ENCODE measurements around the gene PPFIA1. TPM values are rescaled to one million over a fixed set of nuclear protein-coding genes. Genes with fewer than 3 reads are reported as not detected.

PPFIA1 gene
- total RNA-seq, 1 donor = 37.1 TPM

- no peak for DNase-seq (ENCODE audit: low read depth)
- TF ChIP-seq, protein P1, sequence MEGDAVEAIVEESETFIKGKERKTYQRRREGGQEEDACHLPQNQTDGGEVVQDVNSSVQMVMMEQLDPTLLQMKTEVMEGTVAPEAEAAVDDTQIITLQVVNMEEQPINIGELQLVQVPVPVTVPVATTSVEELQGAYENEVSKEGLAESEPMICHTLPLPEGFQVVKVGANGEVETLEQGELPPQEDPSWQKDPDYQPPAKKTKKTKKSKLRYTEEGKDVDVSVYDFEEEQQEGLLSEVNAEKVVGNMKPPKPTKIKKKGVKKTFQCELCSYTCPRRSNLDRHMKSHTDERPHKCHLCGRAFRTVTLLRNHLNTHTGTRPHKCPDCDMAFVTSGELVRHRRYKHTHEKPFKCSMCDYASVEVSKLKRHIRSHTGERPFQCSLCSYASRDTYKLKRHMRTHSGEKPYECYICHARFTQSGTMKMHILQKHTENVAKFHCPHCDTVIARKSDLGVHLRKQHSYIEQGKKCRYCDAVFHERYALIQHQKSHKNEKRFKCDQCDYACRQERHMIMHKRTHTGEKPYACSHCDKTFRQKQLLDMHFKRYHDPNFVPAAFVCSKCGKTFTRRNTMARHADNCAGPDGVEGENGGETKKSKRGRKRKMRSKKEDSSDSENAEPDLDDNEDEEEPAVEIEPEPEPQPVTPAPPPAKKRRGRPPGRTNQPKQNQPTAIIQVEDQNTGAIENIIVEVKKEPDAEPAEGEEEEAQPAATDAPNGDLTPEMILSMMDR (IDR thresholded peaks at IDR 0.05; ENCODE audit: insufficient read depth, low read length) = no peak
- no peak overlapping the region for H3K4me3 ChIP-seq (ENCODE audit: low read depth, low read length)
Measured at GRCh38 chr11:70301191-70301590, 30.7 kb downstream of the PPFIA1 start.

- DNase-seq (ENCODE audit: low read depth) = no peak
- H3K4me3 ChIP-seq (ENCODE audit: low read depth, low read length) = no peak overlapping the region
- TF ChIP-seq, protein P1 (IDR thresholded peaks at IDR 0.05; ENCODE audit: insufficient read depth, low read length) = no peak
Measured at GRCh38 chr11:70301721-70302418, 31.4 kb downstream of the PPFIA1 start.

GRCh38 chr11:70302419-70302752 lies 31.9 kb downstream of the PPFIA1 start:
- TF ChIP-seq, protein P1 (IDR thresholded peaks at IDR 0.05; ENCODE audit: insufficient read depth, low read length) = no peak
- no peak for DNase-seq (ENCODE audit: low read depth)
- no peak overlapping the region for H3K4me3 ChIP-seq (ENCODE audit: low read depth, low read length)

DNA sequence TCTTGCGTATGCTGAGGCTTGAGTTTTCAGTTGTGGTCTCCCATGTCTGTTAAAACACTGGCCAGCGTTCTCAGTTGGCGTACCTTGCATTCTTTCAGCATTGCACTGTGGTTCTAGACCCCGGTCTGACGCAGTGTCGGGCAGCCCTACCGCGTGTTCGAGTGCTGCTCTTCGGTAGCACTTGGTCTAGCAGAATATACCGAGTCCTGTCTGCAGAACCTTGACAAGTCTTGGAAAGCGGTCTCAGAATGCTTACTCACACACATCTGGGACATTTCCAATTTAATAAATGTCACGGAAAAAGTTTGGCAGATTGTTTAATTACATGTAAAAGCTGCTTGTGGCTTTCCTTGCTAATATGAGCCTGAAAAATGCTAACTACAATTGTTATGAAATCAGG lies 32.6 kb downstream of the PPFIA1 start:
- TF ChIP-seq, protein P1 (IDR thresholded peaks at IDR 0.05; ENCODE audit: insufficient read depth, low read length) = no peak
- peak; percentile 98 for DNase-seq (ENCODE audit: low read depth)
- H3K4me3 ChIP-seq (ENCODE audit: low read depth, low read length) = peak overlapping the region; percentile 2

DNA sequence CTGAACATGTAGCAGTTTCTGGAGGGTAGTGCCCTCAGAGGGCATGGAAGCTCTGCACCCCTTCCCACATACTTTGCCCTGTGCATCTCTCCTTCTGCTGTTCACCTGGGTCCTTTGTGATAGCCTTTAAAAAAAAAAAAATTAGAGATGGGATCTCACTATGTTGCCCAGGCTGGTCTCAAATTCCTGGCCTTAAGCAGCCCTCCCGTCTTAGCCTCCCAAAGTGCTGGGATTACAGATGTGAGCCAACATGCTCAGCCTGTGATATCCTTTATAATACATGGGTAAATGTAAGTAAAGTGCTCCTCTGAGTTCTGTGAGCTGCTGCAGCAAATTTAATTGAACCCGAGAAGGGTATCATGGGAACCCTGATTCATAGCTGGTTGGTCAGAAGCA lies 33.7 kb downstream of the PPFIA1 start:
- TF ChIP-seq, protein P1 (IDR thresholded peaks at IDR 0.05; ENCODE audit: insufficient read depth, low read length) = no peak
- no peak overlapping the region for H3K4me3 ChIP-seq (ENCODE audit: low read depth, low read length)
- no peak for DNase-seq (ENCODE audit: low read depth)

GRCh38 chr11:70305501-70305900 lies 35.0 kb downstream of the PPFIA1 start:
- H3K4me3 ChIP-seq (ENCODE audit: low read depth, low read length) = no peak overlapping the region
- TF ChIP-seq, protein P1 (IDR thresholded peaks at IDR 0.05; ENCODE audit: insufficient read depth, low read length) = no peak
- no peak for DNase-seq (ENCODE audit: low read depth)

GRCh38 chr11:70306586-70307033 lies 36.1 kb downstream of the PPFIA1 start:
- TF ChIP-seq, protein P1 (IDR thresholded peaks at IDR 0.05; ENCODE audit: insufficient read depth, low read length) = peak; percentile 15
- H3K4me3 ChIP-seq (ENCODE audit: low read depth, low read length) = no peak overlapping the region
- DNase-seq (ENCODE audit: low read depth) = no peak
